22Rv1 (cell line): Measurements from ENCODE around the gene ZNF319.

Experiments used
- CTCF ChIP-seq: fragments of 450-650 bp; IDR thresholded peaks from 2 replicates; pipeline ENCODE4 v1.5.1; 2017; ENCODE audit warnings: mild to moderate bottlenecking
- ZFX ChIP-seq: fragments of 450-650 bp; IDR thresholded peaks from 2 replicates; pipeline ENCODE4 v1.6.1; 2017; ENCODE audit warnings: antibody characterized with exemption, borderline replicate concordance

- no peak for TF ChIP-seq CTCF
- TF ChIP-seq ZFX = no peak
Observed at GRCh38 chr16:58042886-58043515, 42.5 kb upstream of the ZNF319 start.
